Activated CD8-positive, alpha-beta memory T cell treated with anti-CD3 and anti-CD28 coated beads for 1 hour (primary cell): ENCODE data around the gene CFAP161.

ENCODE experiments used
- DNase-seq, 2 donors: peaks; one replicate each; pipeline ENCODE4 v3.0.0-alpha.2; 2020; ENCODE audit warnings: low read depth in 1 of 2; ENCODE audit errors: extremely low read depth in 1 of 2

CFAP161 gene

GRCh38 chr15:81182031-81182755, 48.1 kb downstream of the CFAP161 start:
- DNase-seq: no peak

GRCh38 chr15:81182756-81183438, 48.8 kb downstream of the CFAP161 start:
- no peak for DNase-seq

- DNase-seq: no peak
Observed at GRCh38 chr15:81183439-81183775, 49.3 kb downstream of the CFAP161 start.

DNA sequence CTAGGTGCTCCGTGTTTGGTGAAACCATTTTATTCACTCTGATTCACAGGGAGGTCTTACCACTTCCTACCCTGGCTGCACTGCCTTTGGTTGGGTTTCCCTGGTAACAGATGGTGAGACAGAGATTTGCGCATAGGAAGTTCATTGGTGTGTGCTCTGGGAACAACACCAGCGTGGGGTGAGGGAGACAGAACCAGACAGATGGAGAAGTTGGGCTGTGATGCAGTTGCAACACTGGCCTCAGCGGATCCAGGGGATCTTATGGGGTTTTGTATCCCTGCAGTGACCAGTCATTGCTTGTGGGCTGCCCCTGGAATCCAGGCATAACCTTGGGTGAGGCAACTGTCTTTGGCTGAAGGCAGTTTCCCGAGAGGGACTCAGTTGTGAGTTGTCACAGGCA, 50.1 kb downstream of the CFAP161 start:
- DNase-seq: no peak

DNA sequence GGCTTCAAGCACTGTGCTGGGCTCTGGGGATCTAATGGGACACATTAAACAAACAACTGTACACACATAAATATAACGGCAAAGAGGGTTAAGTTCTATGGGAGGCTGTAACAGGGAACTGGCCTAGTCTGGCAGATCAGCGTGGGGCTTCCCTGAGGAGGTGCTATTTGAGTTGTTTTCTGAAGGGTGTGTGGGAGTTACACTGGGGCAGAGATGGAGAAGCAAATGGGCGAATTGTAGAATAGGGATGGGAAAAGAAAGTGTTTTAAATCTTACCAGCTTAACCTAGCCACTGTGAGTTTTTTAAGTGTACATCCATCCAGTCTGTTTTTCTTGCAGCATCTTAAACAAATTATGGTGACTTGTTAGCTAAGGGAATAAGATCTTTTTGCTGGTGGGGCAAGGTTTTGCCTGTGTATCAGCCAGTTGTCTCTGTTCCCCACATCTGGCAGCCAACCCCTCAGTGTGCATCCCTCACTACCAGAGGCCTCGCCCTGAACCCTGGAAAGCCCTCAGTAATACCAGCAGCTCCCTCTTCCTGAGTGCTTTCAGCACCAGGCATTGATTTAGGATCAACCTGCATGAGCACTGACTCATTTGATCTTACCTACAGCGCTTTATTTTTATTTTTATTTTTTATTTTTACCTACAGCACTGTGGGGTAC, 51.7 kb downstream of the CFAP161 start:
- DNase-seq: no peak

DNA sequence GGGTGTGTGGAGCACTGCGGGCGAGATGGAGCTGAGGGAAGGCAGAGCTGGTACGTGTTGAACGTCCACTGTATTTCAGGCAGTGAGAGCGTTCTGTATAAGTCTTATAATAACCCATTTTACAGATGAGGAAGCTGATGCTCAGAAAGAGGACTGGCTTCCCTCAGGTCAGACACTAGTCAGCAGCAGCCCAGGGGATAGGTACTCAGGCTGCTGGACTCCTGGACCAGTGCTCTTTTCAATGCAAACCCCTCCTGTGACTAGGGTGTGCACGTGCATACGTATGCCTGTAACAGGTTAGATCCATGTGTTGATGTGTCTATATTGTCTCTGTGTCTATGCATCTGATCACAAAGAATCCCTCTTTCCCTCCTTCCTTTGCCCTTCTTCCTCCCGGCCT, 54.3 kb downstream of the CFAP161 start:
- no peak for DNase-seq

GRCh38 chr15:81189583-81190283, 55.7 kb downstream of the CFAP161 start:
- no peak for DNase-seq

DNA sequence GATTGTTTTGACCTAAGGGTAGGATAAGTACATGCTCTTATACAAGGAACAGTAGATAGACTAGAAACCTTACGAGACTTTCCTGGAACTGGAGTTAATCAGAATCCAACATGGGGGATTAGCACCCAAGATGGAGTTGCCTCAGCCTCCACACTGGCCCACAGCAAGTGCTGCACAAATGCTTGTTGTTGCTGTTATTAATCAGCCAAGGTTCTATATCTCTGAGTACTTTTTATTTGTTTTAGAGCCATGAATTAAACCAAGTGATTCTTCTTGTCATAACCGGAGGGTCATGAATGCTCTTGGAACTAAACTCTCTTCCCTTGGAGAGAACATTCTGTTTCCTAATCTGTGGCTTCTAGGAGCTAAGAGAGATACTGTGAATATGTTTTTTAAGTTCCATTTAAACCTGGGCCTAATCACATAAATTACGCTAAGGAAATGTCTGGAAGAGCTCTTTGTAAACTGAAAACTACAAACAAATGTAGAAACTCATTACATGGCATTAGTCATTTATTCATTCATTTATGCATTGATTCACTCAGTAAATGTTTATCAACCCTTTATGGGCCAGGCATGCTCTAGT, 56.9 kb downstream of the CFAP161 start:
- DNase-seq: no peak

GRCh38 chr15:81191701-81192100, 57.6 kb downstream of the CFAP161 start:
- DNase-seq: no peak

GRCh38 chr15:81194723-81195122, 60.7 kb downstream of the CFAP161 start:
- DNase-seq: no peak

DNA sequence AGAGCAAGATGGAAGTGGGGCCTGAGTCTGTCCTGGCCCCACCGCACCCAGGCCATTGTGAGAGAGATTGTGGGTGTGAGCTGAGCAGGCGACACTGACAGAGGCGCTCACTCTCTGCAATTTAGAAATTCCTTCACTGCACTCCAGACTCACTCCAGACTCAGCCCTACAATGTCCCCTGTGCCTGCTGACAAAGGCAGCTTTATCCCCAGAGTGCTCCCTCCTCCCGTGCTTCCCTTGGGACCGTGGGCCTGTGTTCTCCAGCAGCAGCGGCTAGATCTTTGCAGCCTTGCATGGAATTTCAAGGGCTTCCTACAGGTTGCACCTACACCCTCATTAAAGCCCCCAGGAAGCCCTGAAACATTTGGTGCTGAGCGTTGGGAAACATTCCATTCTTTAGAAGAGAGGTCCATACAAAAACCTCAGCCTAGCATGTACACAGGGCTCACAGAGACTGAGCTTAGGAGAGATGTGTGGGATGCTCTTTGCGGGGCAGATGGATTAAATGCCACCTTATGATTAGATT, 61.3 kb downstream of the CFAP161 start:
- DNase-seq: no peak

DNA sequence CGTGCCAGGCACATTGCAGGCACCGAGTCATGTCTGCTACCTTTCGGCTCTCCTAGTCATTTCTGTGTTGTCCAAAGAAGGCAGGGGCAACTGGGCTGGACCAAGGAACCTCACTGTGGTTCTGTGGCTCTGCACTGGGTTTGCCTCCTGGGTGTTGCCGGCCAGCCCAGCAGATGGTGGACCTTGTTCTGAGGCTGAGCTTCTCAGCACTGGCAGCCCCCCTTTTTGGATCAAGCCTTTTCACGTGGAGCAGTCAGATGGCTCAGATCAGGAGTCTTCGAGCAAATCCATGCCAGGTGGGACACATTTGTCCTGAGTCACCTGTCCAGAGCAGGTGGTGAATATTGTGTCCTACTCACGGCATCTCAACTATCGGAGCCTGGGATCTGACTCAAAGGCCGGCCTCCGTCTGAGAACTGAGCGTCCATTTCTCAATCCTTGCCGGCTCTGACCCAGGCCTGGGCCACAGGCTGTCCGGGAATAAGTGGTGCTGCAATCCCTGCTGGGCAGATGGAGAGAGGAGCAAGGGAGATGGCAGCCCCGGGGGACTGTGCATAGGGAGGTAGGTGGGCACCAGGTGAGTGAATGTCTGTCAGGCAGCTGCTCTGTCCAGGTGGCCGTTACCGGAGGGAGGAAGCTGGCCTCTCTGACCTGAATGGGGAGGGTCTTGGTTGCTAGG, 62.6 kb downstream of the CFAP161 start, which contains the start of gene IL16:
TSS of gene IL16 (plus strand) at position 304 of the 679 bp plus-strand sequence. CDS start 28,521 bp downstream, outside the sequence.
- DNase-seq: no peak

DNA sequence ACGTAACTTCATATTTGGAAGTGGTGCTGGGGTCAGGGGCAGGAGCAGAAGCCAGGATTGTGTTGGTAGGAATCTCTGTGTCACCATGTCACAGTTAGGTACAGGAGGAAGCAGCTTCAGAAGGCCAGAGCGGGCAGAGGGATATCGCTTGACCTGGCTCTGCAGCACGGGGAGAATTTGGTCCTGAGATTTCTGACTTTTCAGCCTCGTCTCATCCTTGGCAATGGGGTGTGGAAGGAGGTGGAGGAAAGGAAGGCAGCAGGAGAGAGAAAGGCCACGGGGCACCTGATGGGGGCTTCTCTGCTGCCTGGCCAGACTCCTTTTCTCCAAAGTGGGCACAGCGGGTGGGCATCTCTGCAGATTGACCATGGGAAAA, 63.2 kb downstream of the CFAP161 start:
- no peak for DNase-seq

DNA sequence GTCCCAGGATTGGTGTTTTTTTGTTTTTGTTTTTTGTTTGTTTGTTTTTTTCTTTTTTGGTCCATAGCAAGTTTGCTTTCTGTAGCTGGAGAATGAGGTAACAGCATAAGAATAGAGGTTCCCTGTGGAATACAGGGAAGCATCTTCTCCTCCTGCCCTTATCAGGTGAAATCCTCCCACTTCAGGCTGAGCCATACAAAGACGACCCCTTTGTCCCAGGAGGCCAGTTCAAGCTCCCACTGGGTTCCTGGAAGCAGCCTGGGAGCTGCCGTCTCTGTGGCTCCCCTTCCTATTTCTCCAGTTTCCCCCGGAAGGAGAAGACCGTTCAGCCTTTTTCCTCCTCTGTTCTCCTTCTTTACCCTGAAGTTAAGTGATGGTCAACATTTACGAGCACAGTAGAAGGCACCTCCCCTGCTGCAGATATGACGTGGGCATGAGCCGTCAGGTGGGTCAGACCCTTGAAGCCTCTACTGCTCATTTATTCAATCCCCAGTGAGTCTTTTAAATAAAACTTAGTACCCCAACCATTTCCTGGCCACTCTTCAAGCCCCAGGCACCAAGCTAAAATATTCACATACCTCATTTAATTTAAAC, 63.7 kb downstream of the CFAP161 start:
- no peak for DNase-seq
